HepG2 (cell line): ENCODE data around the gene PRKCI. TPM values are rescaled to one million over a fixed set of nuclear protein-coding genes. Genes with fewer than 3 reads are reported as not detected.

ENCODE experiments used
- ATF1 ChIP-seq: IDR thresholded peaks from 2 replicates; pipeline ENCODE4 v1.6.1; 2016; ENCODE audit warnings: mild to moderate bottlenecking, control low read depth
- FOXO1 ChIP-seq: sonication (generic); formaldehyde crosslinking; IDR thresholded peaks from 2 replicates; pipeline ENCODE4 v1.4.0; 2020; ENCODE audit warnings: missing genetic modification reagents
- GPN1 ChIP-seq: sonication (generic); formaldehyde crosslinking; IDR thresholded peaks from 2 replicates; pipeline ENCODE4 v1.5.1; 2020; ENCODE audit warnings: missing genetic modification reagents, borderline replicate concordance
- HMG20B ChIP-seq: conservative IDR thresholded peaks from 2 replicates; pipeline ENCODE4 v1.6.1; 2016; ENCODE audit warnings: missing genetic modification reagents, missing compliant biosample characterization
- KLF6 ChIP-seq: IDR thresholded peaks from 2 replicates; pipeline ENCODE4 v1.8.0; 2016; ENCODE audit warnings: missing biosample characterization, missing genetic modification reagents
- NCOR1 ChIP-seq: fragments of 200-600 bp; sonication (generic); IDR thresholded peaks from 2 replicates; pipeline ENCODE4 v1.7.0; 2017; ENCODE audit warnings: antibody characterized with exemption, low read length, borderline replicate concordance
- PCBP1 ChIP-seq: fragments of 200-400 bp; formaldehyde crosslinking; IDR thresholded peaks from 2 replicates; pipeline ENCODE4 v1.6.1; 2017; ENCODE audit warnings: mild to moderate bottlenecking, low read depth, low read length, borderline replicate concordance
- PHF20 ChIP-seq: sonication (generic); formaldehyde crosslinking; IDR thresholded peaks from 2 replicates; pipeline ENCODE4 v1.5.0; 2020; ENCODE audit warnings: mild to moderate bottlenecking, missing genetic modification reagents
- ZC3H13 ChIP-seq: sonication (generic); formaldehyde crosslinking; IDR thresholded peaks from 2 replicates; pipeline ENCODE4 v1.8.1; 2023; ENCODE audit warnings: mild to moderate bottlenecking, missing genetic modification reagents, moderate library complexity
- ZIK1 ChIP-seq: sonication (generic); formaldehyde crosslinking; IDR thresholded peaks from 2 replicates; pipeline ENCODE4 v1.5.0; 2020; ENCODE audit warnings: mild to moderate bottlenecking, low read depth, missing genetic modification reagents, borderline replicate concordance
- ZNF10 ChIP-seq: sonication (generic); formaldehyde crosslinking; IDR thresholded peaks from 2 replicates; pipeline ENCODE4 v1.4.0; 2020; ENCODE audit warnings: mild to moderate bottlenecking, low read depth, missing genetic modification reagents, borderline replicate concordance
- ZNF143 ChIP-seq: sonication (generic); formaldehyde crosslinking; IDR thresholded peaks from 2 replicates; pipeline ENCODE4 v1.4.0; 2020; ENCODE audit warnings: missing genetic modification reagents
- ZNF207 ChIP-seq: fragments of 450-650 bp; IDR thresholded peaks from 2 replicates; pipeline ENCODE4 v1.6.1; 2016; ENCODE audit warnings: antibody characterized with exemption, borderline replicate concordance
- ZNF24 ChIP-seq: fragments of 450-650 bp; IDR thresholded peaks from 2 replicates; pipeline ENCODE4 v1.6.1; 2017; ENCODE audit warnings: antibody characterized with exemption, mild to moderate bottlenecking
- ZNF337 ChIP-seq: sonication (generic); formaldehyde crosslinking; IDR thresholded peaks from 2 replicates; pipeline ENCODE4 v1.5.1; 2020; ENCODE audit warnings: missing genetic modification reagents, low read depth, mild to moderate bottlenecking, borderline replicate concordance
- ZNF792 ChIP-seq: IDR thresholded peaks from 2 replicates; pipeline ENCODE4 v1.6.1; 2016
- ZSCAN31 ChIP-seq: sonication (generic); formaldehyde crosslinking; IDR thresholded peaks from 2 replicates; pipeline ENCODE4 v1.5.0; 2020; ENCODE audit warnings: low read depth, mild to moderate bottlenecking, missing genetic modification reagents
- polyA plus RNA-seq, 8 experiments: library from polyadenylated mRNA; depleted of rRNA in 3 of 8; stranded (reverse) in 7 of 8; unstranded in 1 of 8; fragments of >200 nt; fragmentation: Illumina TruSeq in 4 of 8; extraction: Trizol in 4 of 8; gene quantifications; 2 replicates each; pipeline versions ENCODE4 v1.2.1 to v1.2.3, GENCODE V29; 2011 to 2016; ENCODE audit warnings: low read depth in 4 of 8, missing spikeins in 1 of 8, mixed read lengths in 1 of 8; ENCODE audit not compliant: insufficient read depth in 1 of 8
- total RNA-seq, 5 experiments: library from RNA; depleted of rRNA; stranded (reverse); fragments of >200 nt; fragmentation: Illumina TruSeq; extraction: Trizol; gene quantifications; 2 replicates each; pipeline ENCODE4 v1.2.3, GENCODE V29; 2016; ENCODE audit warnings: low read depth in 1 of 5
- TF ChIP-seq, protein P1 (sequence below): sonication (generic); formaldehyde crosslinking; IDR thresholded peaks from 2 replicates; pipeline ENCODE4 v1.9.0; 2021; ENCODE audit warnings: missing genetic modification reagents, borderline replicate concordance
- TF ChIP-seq, protein P2 (sequence below): sonication (generic); formaldehyde crosslinking; IDR thresholded peaks from 2 replicates; pipeline ENCODE4 v1.5.0; 2020; ENCODE audit warnings: mild to moderate bottlenecking, missing genetic modification reagents, borderline replicate concordance
- TF ChIP-seq, protein P3 (sequence below): IDR thresholded peaks from 2 replicates; pipeline ENCODE4 v1.6.1; 2016; ENCODE audit warnings: missing genetic modification reagents, missing compliant biosample characterization
- TF ChIP-seq, protein P4 (sequence below): sonication (generic); formaldehyde crosslinking; IDR thresholded peaks from 2 replicates; pipeline ENCODE4 v1.5.0; 2020; ENCODE audit warnings: missing genetic modification reagents
- TF ChIP-seq, protein P5 (sequence below): sonication (generic); formaldehyde crosslinking; IDR thresholded peaks from 2 replicates; pipeline ENCODE4 v1.5.1; 2020; ENCODE audit warnings: missing genetic modification reagents, mild to moderate bottlenecking, borderline replicate concordance

The PRKCI gene
- total and polyA plus RNA-seq, 2 of the 13 experiments (the other 11 are each of a cell fraction or from before 2014, with no cell fraction given), result 17.2 to 30.4 TPM

DNA sequence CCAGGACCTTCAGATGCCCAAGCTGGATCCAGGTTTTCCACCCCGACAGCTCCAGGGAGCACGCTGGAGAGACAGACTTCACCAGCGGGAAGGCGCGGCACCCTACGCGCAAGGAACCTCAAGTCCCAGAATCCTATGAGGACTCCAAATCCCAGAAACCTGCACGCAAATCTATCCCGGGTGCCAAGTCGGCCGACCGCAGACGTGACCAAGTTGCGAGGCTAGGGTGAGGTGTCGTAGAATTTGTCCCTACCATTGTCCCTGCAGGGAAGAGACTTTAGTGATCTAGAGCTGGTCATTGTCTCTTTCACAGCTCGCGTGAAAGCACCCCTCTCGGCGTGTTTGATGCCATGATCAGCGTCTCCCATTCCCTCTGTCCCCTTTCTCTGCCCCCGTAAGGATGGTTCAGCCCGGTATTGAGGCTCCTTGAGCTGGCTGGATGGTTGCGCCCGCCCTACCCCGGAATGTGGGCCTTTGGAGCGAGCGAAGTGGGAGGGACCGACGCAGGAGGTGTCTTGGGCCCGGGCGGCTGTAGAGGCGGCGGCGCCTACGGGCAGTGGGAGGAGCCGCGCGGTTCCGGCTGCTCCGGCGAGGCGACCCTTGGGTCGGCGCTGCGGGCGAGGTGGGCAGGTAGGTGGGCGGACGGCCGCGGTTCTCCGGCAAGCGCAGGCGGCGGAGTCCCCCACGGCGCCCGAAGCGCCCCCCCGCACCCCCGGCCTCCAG, at the start of gene PRKCI (continued):
- peak; percentile 46; the same call in 1 of the 2 replicates for TF ChIP-seq PHF20
- no peak for TF ChIP-seq GPN1 (CRISPR knock-in tag)
- TF ChIP-seq, protein P1, sequence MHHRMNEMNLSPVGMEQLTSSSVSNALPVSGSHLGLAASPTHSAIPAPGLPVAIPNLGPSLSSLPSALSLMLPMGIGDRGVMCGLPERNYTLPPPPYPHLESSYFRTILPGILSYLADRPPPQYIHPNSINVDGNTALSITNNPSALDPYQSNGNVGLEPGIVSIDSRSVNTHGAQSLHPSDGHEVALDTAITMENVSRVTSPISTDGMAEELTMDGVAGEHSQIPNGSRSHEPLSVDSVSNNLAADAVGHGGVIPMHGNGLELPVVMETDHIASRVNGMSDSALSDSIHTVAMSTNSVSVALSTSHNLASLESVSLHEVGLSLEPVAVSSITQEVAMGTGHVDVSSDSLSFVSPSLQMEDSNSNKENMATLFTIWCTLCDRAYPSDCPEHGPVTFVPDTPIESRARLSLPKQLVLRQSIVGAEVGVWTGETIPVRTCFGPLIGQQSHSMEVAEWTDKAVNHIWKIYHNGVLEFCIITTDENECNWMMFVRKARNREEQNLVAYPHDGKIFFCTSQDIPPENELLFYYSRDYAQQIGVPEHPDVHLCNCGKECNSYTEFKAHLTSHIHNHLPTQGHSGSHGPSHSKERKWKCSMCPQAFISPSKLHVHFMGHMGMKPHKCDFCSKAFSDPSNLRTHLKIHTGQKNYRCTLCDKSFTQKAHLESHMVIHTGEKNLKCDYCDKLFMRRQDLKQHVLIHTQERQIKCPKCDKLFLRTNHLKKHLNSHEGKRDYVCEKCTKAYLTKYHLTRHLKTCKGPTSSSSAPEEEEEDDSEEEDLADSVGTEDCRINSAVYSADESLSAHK (CRISPR knock-in tag), result no peak
- TF ChIP-seq ZNF143 (CRISPR knock-in tag), result peak; percentile 95
- no peak for TF ChIP-seq ZNF337 (CRISPR knock-in tag)
- no peak for TF ChIP-seq HMG20B (CRISPR knock-in tag)
- peak; percentile 90 for TF ChIP-seq PCBP1
- TF ChIP-seq ZNF10 (CRISPR knock-in tag), result no peak
- no peak for TF ChIP-seq ZC3H13 (CRISPR knock-in tag)
- TF ChIP-seq KLF6 (CRISPR knock-in tag), result 0 out of 2 replicates have a peak, but pooled peaks have one; percentile 40
- no peak; the same call in 1 of the 2 replicates for TF ChIP-seq ZNF792
- TF ChIP-seq, protein P2, sequence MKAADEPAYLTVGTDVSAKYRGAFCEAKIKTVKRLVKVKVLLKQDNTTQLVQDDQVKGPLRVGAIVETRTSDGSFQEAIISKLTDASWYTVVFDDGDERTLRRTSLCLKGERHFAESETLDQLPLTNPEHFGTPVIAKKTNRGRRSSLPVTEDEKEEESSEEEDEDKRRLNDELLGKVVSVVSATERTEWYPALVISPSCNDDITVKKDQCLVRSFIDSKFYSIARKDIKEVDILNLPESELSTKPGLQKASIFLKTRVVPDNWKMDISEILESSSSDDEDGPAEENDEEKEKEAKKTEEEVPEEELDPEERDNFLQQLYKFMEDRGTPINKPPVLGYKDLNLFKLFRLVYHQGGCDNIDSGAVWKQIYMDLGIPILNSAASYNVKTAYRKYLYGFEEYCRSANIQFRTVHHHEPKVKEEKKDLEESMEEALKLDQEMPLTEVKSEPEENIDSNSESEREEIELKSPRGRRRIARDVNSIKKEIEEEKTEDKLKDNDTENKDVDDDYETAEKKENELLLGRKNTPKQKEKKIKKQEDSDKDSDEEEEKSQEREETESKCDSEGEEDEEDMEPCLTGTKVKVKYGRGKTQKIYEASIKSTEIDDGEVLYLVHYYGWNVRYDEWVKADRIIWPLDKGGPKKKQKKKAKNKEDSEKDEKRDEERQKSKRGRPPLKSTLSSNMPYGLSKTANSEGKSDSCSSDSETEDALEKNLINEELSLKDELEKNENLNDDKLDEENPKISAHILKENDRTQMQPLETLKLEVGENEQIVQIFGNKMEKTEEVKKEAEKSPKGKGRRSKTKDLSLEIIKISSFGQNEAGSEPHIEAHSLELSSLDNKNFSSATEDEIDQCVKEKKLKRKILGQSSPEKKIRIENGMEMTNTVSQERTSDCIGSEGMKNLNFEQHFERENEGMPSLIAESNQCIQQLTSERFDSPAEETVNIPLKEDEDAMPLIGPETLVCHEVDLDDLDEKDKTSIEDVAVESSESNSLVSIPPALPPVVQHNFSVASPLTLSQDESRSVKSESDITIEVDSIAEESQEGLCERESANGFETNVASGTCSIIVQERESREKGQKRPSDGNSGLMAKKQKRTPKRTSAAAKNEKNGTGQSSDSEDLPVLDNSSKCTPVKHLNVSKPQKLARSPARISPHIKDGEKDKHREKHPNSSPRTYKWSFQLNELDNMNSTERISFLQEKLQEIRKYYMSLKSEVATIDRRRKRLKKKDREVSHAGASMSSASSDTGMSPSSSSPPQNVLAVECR (CRISPR knock-in tag), result peak; percentile 71; the same call in 1 of the 2 replicates
- TF ChIP-seq ZNF24, result no peak
- TF ChIP-seq ATF1, result peak; percentile 77
- TF ChIP-seq NCOR1, result no peak
- TF ChIP-seq ZSCAN31 (CRISPR knock-in tag), result peak; percentile 61; the same call in 1 of the 2 replicates
- TF ChIP-seq, protein P3, sequence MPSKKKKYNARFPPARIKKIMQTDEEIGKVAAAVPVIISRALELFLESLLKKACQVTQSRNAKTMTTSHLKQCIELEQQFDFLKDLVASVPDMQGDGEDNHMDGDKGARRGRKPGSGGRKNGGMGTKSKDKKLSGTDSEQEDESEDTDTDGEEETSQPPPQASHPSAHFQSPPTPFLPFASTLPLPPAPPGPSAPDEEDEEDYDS (CRISPR knock-in tag), result peak; percentile 72
- no peak for TF ChIP-seq FOXO1 (CRISPR knock-in tag)
- peak; percentile 25; the same call in 1 of the 2 replicates for TF ChIP-seq ZIK1 (CRISPR knock-in tag)
- TF ChIP-seq, protein P4, sequence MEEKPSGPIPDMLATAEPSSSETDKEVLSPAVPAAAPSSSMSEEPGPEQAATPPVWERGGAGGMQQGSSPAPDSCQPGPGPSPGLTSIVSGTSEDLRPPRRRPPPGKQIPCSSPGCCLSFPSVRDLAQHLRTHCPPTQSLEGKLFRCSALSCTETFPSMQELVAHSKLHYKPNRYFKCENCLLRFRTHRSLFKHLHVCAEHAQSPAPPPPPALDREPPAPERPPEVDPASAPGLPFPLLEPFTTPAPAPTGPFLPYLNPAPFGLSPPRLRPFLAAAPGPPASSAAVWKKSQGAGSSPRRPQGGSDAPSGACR, result no peak
- TF ChIP-seq, protein P5, sequence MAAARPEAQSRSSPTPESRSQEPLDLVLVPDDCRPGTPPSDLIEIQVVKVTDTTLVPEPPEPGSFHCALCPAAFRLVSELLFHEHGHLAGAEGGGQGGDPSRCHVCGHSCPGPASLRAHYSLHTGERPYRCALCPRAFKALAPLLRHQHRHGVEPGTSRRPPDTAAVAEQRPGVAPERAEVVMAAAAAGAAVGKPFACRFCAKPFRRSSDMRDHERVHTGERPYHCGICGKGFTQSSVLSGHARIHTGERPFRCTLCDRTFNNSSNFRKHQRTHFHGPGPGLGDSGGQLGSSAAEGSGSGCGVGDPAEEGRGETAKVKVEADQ (CRISPR knock-in tag), result no peak
- TF ChIP-seq ZNF207, result no peak
